DMS153 (cell line): ENCODE results near the gene SLC15A1.
"Not testable (repeated sequence)": the region's sequence is repeated elsewhere in the genome, so short reads cannot be mapped to it uniquely, and the experiment has no call there.

Experiments used
- DNase-seq: peaks from one replicate; lab custom pipeline; 2025; lab: John Stamatoyannopoulos, UW

The SLC15A1 gene

DNA sequence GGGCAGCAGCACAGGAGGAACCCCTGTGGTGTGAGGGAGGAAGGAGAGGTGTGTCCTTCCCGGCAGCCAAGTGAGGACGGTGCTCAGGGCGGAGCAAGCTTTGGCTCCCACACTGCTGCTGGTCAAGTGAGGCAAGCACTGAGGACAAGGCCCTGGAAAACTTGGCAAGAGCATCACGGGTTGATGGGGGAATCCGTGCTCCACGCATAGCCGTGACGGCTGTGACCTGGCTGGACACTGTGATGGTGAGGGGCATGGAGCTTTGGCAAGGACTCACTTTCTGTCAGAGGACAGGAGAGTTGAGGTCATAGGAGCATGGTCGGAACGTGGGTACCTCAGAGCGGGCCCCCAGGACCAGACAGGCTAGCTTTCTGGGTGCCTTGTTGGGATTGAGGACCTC is 29.0 kb upstream of the SLC15A1 start:
- DNase-seq = no peak

DNA sequence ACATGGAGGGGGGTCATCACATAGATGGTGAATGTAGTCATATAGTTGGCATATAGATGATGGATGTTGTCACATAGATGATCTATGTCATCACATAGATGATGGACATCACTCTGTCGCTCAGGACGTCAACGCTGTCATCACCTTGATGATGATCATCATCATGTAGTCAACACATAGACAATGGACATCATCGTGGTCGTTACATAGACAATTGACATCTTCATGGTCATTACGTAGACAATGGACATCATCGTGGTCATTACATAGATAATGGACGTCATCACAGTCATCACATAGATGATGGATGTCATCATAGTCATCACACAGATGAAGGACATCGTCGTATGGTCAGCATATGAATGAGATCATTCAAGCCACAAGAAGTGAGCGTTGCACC is 28.6 kb upstream of the SLC15A1 start:
- DNase-seq = no peak

DNA sequence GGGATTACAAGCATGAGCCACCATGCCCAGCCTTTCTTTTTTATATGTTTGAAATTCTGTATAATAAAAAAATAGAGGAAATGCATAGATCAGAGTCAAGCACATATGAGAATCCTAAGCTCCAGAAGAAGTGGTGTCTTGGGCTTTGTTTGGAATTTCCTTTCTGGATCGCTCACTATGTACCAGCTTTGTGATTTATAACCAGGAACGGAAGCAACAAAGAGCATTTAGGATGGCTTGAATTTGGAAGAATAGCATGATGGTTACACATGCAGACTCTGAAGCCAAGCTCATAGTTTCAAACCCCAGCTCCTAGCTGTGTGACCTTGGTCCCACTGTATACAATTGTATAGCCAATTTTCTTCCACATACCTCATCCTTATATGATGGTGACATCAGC is 28.0 kb upstream of the SLC15A1 start:
- no peak for DNase-seq

DNA sequence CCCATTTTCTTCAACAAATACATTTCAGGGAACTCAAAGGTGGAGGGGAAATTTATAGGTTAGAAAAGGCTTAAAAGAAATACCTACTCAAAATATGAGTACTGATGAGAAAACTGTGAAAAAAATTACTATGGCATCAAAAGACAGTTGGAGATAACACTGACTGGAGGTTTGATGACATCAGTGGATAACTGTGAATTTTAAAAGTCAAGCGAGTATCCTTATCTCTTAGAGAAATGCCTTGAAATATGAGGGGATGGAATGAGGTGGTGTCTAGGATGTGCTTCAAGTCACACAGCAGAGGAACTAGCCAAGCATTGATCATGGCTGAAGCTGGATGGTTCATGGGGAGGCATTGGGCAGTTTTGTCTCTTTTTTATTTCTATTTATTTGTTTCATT is 27.2 kb upstream of the SLC15A1 start:
- no peak for DNase-seq

DNA sequence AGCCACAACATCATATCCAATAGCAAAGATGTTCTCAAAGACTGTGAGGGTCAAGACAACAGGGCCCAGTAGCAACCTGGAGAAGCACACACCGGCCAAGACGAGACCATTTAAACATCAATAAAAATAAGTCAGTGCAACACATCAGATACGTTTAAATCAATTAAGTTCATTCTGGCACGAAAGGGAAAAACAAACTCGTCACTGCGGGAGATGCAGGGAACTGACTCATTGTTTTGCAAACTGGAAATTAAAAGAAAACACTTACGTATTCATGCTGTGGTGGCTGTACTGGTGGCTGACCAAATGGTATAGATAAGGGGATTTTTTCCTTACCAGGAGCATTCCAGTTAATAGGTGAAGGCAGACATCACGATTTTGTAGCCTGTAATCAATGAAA is 26.3 kb upstream of the SLC15A1 start:
- no peak for DNase-seq

DNA sequence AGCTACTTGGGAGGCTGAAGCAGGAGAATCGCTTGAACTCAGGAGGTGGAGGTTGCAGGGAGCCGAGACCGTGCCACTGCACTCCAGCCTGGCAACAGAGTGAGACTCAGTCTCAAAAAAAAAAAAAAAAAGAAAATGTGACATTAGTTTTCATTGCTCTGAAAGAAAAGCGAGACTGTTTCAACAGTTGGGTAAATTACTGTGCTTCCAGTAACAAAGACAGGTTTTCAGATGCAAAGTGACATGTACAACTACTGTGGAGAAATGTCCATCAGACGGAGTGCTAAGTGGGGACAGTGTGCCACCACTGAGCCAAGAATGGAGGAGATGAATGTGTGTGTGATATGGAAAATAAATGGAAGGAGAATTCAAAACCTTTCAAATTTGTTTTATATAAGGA is 24.2 kb upstream of the SLC15A1 start:
- DNase-seq = no peak

DNA sequence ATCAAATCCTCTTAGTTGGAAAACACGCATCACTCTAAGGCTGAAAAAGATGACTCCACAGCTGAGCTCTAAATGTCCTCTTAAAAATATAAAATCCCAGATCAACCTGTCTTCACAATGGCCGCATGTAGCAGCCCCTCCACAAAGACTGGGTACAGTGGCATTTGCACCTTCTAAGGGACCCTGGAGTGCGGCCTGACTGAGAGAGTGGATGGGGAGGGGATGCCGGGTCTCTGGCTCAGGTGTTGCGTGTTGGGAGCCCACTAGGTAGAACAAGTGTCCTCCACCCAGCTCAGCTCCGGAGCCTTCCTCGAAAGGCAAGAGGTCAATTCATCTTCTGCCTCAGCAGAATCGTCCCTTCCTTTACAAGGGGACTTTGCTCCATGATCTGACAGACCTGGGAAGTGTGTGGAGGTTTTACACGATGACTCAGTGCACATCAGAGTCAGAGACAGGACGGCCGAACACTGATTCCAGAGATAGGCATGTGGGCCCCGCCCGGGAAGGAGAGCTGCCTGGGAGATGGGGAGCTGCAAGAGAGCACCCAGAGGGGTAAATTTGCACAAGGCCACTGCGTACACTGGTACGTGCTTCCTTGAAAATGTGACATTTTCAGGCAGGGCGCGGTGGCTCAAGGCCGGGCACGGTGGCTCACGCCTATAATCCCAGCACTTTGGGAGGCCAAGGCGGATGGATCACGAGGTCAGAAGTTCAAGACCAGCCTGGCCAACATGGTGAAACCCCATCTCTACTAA is 23.5 kb upstream of the SLC15A1 start:
- DNase-seq = no peak

DNA sequence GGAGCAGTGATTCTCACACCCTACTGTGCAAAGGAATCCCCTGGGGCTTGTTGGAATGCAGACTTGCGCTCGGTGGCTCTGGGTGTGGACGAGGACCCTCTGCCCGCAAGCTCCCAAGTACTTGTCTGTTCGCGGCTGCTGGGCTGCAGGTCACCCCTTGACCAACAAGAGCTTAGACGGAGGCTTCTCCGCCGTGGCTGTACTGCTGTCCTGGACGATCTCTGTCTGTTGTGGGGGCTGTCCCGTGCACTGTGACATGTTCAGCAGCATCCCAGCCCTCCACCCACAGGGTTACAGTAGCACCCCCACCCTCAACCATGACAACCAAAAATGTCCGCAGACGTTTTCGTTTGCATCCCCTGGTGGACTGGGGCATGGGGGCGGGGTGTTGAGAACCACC is 22.9 kb upstream of the SLC15A1 start:
- no peak for DNase-seq

DNA sequence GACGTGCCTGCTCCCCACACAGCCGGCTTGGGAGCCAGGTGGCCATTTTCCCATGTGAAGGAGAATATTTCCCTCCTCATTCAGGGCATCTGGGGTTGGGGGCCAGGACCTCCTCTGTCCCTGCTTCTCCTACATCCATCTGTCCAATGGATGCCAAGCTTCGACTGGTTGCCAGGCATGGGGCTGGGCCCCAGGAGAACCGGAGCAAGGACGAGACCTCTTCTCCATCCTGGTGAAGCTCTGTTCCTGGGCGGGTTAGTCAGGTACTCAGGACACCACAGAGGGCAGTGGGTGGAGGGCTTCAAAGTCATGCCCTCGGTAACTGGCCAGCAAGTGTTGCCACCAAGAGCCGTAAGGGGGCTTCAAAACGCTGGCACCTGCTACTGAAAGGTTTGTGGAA is 22.3 kb upstream of the SLC15A1 start:
- DNase-seq = no peak

DNA sequence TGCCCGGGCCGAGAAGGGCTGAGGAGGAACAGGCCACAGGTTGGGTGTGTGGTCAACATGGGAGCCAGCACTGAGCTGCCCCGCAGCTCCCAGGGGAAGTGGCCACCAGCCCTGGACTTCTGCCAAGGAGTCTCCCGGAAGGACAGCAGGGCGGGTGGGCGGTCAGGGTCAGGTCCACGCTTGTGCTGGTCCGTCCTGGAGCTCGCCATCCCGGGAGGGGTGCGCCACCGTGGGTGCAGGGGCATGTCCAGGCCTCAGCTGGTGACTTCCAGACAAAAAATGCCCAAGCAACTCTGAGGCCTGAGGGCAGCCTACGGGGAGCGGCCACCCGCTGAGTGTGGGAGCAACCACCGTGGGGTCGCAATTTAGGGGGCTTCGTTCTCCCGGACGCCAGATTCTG is 21.4 kb upstream of the SLC15A1 start:
- no peak for DNase-seq

DNA sequence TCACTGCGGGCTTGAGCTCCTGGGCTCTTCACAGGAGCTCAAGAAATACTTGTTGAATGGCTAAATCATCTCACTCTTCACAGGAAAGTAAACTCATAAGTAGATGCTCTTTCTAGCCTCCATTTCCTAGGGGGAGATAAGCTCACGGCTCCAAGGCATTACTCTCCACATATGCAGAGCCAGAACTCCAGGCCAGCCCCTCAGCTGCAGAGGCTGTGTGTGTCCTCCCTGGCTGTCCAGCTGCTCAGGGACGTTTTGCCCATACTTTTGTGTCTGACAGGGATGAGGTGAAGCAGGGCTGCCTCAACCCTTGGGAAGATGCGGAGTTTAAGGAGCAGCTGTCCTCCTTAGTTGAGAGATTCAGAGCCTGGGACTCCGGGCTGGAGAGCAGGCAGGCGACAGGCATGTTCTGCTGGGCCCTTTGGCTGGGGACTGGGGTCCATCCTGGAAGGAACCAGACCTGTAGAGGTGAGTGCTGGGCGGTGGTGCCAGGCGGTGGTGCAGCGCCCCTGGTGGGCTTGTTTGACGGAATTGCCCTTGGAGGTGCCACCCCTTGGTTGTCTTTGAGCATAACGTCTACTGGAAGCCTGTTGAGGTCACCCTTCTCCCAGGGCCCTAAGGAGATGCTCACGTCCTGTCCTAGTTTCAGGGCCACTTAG is 20.5 kb upstream of the SLC15A1 start:
- no peak for DNase-seq

DNA sequence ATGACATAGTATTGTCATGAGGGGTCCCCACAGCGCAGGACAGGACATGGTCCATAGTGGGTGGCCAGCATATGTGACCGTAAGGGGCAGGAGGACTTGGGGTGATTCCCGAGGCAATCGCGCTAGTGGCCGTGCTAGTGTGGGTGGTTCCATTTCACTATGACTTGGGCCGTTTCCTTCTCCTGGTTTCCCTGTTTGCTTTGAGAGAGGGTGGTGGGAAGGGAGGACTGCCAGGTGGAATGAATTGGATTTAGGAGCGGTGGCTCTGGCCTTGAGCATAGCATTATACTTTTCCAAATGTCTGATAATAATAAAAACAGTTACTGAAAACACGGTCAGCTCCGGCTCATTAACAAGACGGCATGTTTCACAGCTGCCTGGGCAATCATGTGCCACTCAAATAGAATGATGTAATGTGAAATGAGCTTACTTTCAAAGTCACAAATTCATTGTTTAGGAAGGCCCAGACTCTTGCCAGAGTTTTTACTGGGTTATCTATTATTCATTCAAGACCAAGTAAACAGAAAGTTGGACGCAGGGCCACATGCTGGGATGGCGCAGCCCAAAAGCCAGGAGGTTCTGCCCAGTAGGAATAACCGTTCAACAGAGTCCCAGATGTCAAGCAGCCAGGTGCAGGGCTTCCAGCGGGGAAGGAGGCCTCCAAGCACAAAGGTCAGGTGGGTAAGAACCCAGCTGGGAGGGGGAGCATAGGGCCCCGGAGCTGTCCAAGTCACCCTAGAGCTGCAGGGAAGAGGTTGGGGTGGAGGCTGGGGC is 19.6 kb upstream of the SLC15A1 start:
- no peak for DNase-seq

DNA sequence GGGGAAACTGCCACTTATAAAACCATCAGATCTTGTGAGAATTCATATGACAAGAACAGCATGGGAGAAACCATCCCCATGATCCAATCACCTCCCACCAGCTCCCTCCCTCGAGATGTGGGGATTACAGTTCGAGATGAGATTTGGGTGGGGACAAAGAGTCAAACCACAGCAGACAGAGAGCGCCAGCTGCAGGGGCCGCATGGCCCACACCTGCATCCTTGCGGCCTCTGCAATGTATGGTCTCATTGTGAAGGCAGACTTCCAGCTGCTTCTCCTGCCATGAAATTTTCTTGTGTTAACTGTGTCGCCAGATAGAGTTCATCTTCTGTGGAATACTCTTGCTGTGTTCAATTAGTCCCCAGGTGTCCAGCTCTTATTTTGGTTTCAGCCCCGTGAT is 17.3 kb upstream of the SLC15A1 start:
- DNase-seq = no peak

DNA sequence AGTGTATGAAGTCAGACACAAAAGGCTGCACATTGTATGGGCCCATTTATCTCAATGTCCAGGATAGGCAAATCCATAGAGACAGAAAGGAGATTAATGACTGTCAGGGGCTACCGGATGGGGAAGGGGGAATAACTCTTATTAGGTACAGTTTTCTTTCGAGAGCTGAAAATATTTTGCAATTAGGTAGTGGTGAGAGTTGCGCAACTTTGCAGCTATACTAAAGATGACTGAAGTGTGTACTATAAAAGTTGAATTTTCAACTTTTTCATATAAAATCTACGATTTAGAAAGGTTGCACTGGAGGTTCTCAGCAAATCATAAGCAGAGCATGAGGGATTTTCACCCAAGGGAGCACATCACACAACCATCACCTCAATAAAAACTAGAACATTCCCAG is 16.1 kb upstream of the SLC15A1 start:
- DNase-seq = no peak

DNA sequence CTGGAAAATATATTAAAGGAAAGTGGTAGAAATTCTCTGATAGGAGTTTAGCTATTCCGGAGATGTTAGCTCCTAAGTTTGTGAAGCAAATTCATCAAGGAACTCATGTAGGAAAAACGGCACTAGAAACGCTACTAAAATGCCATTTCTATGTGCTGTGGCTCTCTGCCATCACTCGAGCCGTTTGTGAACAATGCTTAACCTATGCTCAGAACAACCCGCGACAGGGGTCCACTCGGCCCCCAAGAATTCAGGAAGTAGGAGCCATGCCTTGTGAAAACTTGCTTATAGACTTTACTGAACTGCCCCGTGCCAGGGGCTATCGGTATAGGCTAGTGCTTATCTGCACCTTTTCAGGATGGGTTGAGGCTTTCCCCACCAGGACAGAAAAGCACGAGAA is 14.2 kb upstream of the SLC15A1 start:
- DNase-seq = no peak

DNA sequence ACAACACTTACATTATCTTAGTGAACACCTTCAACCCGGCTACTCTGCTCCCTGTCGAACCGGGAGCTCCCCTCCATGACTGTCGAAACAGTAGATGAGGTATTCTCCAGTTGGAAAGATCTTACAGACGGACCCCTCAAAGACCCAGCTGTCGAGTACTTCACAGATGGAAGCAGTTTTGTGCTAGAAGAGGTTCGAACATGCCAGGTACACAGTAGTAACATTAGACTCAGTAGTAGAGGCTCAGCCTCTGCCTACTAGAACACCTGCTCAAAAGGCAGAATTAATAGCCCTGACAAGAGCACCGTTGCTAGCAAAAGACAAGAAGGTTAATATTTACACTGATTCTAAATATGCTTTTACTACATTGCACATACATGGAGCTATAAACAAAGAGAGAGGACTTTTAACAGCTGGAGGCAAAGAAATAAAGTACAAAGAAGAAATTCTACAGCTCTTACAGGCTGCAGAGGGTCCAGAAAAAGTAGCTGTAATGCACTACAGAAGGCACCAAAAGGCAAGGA is 13.6 kb upstream of the SLC15A1 start:
- DNase-seq = no peak

DNA sequence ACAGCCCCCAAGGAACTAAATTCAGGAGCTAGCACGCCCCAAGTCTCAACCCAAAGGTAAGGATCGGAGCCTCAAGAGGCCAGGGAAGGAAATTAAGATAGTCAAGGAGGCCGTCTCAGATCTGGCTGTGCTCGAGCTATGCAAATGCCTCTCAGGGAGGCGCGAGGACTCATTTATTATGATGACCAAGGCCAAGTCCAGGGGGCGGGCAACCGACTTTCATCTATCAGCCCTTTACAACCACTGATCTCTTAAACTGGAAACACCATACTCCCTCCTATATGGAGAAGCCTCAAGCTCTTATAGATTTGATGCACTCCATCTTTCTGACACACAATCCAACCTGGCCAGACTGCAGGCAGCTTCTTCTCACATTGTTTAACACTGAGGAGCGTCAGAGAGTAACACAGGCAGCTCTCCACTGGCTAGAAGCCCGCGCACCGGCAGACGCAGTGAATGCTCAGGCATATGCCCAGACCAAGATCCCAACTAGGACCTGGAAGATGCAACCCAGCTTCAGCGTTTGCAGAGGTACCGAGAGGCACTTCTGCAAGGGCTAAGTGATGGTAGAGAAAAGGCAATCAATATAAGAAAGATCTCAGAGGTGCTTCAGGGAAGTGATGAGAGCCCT is 9.6 kb upstream of the SLC15A1 start:
- no peak for DNase-seq

DNA sequence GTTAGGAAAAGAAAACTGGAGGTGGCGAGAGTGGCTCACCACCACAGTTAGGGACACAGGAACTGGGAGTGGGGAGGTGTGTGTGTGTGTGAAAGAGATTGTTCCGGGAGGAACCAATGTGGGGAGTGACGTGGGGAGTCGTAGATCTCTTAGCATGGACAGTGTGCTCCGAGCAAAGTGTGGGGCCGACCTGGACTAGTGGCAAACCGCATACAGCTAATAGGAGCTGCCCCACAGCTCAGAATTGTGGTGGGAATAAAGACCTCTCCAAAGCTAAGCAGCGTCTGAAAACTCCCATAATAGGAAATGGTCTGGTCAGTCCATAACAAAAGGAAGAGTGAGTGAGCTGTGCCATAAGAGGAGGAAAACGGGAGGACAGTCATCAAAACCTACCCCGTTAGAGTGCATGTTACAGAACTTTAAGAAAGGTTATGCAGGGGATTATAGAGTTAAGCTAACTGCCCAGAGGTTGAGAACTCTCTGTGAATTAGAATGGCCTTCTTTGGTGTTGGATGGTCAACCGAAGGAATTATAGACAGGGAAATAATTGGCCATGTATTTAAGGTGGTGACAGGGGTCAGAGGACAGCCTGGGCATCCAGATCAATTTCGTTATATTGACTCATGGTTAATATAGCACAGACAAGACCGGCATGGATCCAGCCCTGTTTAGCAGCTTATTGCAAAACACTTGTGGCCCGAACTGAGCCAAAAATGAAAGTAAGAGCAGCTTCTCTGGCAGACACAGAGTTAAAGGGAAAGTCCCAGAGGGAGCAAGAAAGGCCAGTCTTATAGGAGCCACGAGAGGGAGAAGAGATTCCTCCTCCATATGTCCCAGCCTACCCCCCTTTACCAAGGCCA is 8.9 kb upstream of the SLC15A1 start:
- no peak for DNase-seq

DNA sequence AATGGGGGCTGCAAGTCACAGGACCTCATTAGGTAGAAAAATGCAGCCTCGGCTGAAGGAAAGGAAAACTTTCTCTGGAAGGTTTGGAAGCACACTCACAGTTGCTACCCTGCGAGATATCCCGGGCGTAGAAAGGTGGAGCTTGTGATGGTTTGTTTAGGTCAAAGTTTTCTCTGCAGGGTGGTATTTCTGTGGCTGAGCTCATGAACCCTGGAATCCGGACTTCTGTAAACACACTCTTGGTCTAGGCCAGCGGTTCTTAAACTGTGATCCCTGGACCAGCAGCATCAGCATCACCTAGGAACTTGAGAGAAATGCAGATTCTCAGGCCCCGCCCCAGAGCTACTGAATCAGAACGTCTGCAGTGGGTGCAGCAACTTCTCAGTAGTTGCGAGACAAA is 3.3 kb upstream of the SLC15A1 start:
- DNase-seq = no peak

DNA sequence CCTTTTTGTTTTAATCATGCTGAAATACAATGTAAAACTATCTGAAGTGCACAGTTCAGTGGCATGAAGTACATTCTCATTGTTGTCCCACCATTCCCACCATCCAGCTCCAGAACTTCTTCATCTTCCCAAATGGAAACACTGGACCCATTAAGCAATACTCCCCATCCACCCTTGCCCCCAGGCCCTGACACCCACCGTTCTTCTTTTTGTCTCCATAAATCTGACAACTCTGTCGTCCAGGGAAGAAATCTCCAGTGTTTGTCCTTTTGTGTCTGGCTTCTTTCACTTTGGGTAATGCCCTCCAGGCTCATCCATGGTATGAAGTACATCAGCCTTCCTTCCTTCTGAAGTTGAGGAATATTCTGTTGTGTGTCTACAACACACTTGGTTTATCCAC is 2.6 kb upstream of the SLC15A1 start:
- DNase-seq = no peak

DNA sequence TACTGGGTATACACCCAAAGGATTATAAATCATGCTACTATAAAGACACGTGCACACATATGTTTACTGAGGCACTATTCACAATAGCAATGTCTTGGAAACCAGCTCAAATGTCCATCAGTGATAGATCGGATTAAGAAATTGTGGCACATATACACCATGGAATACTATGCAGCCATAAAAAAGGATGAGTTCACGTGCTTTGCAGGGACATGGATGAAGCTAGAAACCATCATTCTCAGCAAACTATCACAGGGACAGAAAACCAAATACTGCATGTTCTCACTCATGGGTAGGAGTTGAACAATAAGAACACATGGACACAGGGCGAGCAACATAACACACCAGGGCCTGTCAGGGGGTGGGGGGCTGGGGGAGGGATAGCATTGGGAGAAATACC is 2.0 kb upstream of the SLC15A1 start:
- not testable (repeated sequence) for DNase-seq
